HepG2 (cell line): ENCODE results near the gene CABP4.

Experiments used
- CREB1 ChIP-seq, 2 experiments: fragments of 450-650 bp in 1 of 2; IDR thresholded peaks; 2 replicates each; pipeline ENCODE4 v1.6.1; 2016 to 2017; ENCODE audit warnings: control low read depth in 1 of 2, mild to moderate bottlenecking in 1 of 2, missing compliant biosample characterization in 1 of 2, missing genetic modification characterization in 1 of 2
- EP300 ChIP-seq, 3 experiments: sonication (generic) in 1 of 3; formaldehyde crosslinking in 1 of 3; IDR thresholded peaks; 2 replicates each; pipeline versions ENCODE4 v1.5.1 to v1.6.1; 2011 to 2020; ENCODE audit warnings: low read depth in 2 of 3, low read length in 2 of 3, borderline replicate concordance in 1 of 3, improper control_type of control experiment in 1 of 3, mild to moderate bottlenecking in 1 of 3, missing genetic modification reagents in 1 of 3, moderate library complexity in 1 of 3
- NR2C2 ChIP-seq: sonication (generic); formaldehyde crosslinking; IDR thresholded peaks from 2 replicates; pipeline ENCODE4 v1.4.0; 2020; ENCODE audit warnings: missing genetic modification reagents, mild to moderate bottlenecking, moderate library complexity, borderline replicate concordance
- POLR2AphosphoS5 ChIP-seq: IDR thresholded peaks from 2 replicates; pipeline ENCODE4 v1.6.1; 2012; ENCODE audit warnings: low read depth, low read length
- RAD21 ChIP-seq: fragments of 450-650 bp; formaldehyde crosslinking; IDR thresholded peaks from 2 replicates; pipeline ENCODE4 v1.5.0; 2020; ENCODE audit warnings: mild to moderate bottlenecking
- SRF ChIP-seq: IDR thresholded peaks from 2 replicates; pipeline ENCODE4 v1.6.1; 2011; ENCODE audit warnings: mild to moderate bottlenecking, low read depth, low read length, moderate library complexity
- ZNF10 ChIP-seq: sonication (generic); formaldehyde crosslinking; IDR thresholded peaks from 2 replicates; pipeline ENCODE4 v1.4.0; 2020; ENCODE audit warnings: mild to moderate bottlenecking, low read depth, missing genetic modification reagents, borderline replicate concordance
- ZNF253 ChIP-seq: sonication (generic); formaldehyde crosslinking; IDR thresholded peaks from 2 replicates; pipeline ENCODE4 v1.8.0; 2022; ENCODE audit warnings: mild to moderate bottlenecking, missing genetic modification reagents, borderline replicate concordance
- ZNF790 ChIP-seq: sonication (generic); formaldehyde crosslinking; IDR thresholded peaks from 2 replicates; pipeline ENCODE4 v1.8.0; 2022; ENCODE audit warnings: missing genetic modification reagents, mild to moderate bottlenecking, borderline replicate concordance
- TF ChIP-seq, protein P1 (sequence below): sonication (generic); formaldehyde crosslinking; IDR thresholded peaks from 2 replicates; pipeline ENCODE4 v1.5.0; 2020; ENCODE audit warnings: mild to moderate bottlenecking, missing genetic modification reagents, moderate library complexity
- TF ChIP-seq, protein P2 (sequence below): sonication (generic); formaldehyde crosslinking; IDR thresholded peaks from 2 replicates; pipeline ENCODE4 v1.4.0; 2020; ENCODE audit warnings: missing genetic modification reagents
- TF ChIP-seq, protein P3 (sequence below): sonication (generic); formaldehyde crosslinking; IDR thresholded peaks from 2 replicates; pipeline ENCODE4 v1.5.1; 2020; ENCODE audit warnings: missing genetic modification reagents, mild to moderate bottlenecking, borderline replicate concordance

DNA sequence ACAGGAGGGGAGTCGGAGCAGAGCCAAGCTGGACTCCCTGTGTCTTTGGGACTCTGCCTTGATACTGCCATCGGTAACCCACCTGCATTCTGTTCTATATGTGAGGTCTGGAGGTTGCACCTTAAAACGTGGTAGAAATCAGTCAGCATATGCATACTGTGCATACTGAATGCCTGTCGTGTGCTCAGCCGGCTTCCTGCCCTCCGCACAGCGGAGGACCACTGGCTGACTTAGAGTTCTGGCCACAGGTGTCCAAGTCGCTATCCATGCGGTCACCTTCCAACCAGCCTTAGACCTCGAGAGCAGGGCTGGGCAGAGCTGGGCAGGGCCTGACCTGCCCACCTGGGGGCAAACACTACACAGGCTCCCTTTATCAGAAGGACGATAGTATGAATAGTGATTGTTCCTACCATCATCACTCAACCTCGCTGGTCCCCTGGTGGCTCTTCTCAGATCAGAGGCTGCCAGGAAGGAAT, 47.4 kb upstream of the CABP4 start:
- TF ChIP-seq ZNF253 (no peak), CREB1 (IDR thresholded peaks at IDR 0.05) (no peak), CREB1 (CRISPR knock-in tag; IDR thresholded peaks at IDR 0.05) (no peak), RAD21 (CRISPR knock-in tag) (no peak), EP300 (IDR thresholded peaks at IDR 0.05; ENCODE audit: low read depth in 2 of 2, low read length in 2 of 2) (no peak), EP300 (CRISPR knock-in tag; IDR thresholded peaks at IDR 0.05; ENCODE audit: borderline replicate concordance) (no peak), NR2C2 (CRISPR knock-in tag) (no peak), POLR2AphosphoS5 (no peak), ZNF10 (CRISPR knock-in tag) (no peak), SRF (no peak), ZNF790 (CRISPR knock-in tag) (no peak)
- TF ChIP-seq, protein P1, sequence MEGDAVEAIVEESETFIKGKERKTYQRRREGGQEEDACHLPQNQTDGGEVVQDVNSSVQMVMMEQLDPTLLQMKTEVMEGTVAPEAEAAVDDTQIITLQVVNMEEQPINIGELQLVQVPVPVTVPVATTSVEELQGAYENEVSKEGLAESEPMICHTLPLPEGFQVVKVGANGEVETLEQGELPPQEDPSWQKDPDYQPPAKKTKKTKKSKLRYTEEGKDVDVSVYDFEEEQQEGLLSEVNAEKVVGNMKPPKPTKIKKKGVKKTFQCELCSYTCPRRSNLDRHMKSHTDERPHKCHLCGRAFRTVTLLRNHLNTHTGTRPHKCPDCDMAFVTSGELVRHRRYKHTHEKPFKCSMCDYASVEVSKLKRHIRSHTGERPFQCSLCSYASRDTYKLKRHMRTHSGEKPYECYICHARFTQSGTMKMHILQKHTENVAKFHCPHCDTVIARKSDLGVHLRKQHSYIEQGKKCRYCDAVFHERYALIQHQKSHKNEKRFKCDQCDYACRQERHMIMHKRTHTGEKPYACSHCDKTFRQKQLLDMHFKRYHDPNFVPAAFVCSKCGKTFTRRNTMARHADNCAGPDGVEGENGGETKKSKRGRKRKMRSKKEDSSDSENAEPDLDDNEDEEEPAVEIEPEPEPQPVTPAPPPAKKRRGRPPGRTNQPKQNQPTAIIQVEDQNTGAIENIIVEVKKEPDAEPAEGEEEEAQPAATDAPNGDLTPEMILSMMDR (CRISPR knock-in tag) = no peak
- TF ChIP-seq, protein P2, sequence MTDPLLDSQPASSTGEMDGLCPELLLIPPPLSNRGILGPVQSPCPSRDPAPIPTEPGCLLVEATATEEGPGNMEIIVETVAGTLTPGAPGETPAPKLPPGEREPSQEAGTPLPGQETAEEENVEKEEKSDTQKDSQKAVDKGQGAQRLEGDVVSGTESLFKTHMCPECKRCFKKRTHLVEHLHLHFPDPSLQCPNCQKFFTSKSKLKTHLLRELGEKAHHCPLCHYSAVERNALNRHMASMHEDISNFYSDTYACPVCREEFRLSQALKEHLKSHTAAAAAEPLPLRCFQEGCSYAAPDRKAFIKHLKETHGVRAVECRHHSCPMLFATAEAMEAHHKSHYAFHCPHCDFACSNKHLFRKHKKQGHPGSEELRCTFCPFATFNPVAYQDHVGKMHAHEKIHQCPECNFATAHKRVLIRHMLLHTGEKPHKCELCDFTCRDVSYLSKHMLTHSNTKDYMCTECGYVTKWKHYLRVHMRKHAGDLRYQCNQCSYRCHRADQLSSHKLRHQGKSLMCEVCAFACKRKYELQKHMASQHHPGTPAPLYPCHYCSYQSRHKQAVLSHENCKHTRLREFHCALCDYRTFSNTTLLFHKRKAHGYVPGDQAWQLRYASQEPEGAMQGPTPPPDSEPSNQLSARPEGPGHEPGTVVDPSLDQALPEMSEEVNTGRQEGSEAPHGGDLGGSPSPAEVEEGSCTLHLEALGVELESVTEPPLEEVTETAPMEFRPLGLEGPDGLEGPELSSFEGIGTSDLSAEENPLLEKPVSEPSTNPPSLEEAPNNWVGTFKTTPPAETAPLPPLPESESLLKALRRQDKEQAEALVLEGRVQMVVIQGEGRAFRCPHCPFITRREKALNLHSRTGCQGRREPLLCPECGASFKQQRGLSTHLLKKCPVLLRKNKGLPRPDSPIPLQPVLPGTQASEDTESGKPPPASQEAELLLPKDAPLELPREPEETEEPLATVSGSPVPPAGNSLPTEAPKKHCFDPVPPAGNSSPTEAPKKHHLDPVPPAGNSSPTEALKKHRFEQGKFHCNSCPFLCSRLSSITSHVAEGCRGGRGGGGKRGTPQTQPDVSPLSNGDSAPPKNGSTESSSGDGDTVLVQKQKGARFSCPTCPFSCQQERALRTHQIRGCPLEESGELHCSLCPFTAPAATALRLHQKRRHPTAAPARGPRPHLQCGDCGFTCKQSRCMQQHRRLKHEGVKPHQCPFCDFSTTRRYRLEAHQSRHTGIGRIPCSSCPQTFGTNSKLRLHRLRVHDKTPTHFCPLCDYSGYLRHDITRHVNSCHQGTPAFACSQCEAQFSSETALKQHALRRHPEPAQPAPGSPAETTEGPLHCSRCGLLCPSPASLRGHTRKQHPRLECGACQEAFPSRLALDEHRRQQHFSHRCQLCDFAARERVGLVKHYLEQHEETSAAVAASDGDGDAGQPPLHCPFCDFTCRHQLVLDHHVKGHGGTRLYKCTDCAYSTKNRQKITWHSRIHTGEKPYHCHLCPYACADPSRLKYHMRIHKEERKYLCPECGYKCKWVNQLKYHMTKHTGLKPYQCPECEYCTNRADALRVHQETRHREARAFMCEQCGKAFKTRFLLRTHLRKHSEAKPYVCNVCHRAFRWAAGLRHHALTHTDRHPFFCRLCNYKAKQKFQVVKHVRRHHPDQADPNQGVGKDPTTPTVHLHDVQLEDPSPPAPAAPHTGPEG (CRISPR knock-in tag) = no peak
- TF ChIP-seq, protein P3, sequence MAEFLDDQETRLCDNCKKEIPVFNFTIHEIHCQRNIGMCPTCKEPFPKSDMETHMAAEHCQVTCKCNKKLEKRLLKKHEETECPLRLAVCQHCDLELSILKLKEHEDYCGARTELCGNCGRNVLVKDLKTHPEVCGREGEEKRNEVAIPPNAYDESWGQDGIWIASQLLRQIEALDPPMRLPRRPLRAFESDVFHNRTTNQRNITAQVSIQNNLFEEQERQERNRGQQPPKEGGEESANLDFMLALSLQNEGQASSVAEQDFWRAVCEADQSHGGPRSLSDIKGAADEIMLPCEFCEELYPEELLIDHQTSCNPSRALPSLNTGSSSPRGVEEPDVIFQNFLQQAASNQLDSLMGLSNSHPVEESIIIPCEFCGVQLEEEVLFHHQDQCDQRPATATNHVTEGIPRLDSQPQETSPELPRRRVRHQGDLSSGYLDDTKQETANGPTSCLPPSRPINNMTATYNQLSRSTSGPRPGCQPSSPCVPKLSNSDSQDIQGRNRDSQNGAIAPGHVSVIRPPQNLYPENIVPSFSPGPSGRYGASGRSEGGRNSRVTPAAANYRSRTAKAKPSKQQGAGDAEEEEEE = no peak
